Panc1 (cell line): ENCODE results near the gene MMP24OS.

Experiments used
- POLR2AphosphoS5 ChIP-seq: IDR thresholded peaks from 2 replicates; pipeline ENCODE4 v1.6.1; 2012; ENCODE audit warnings: mild to moderate bottlenecking, low read depth, low read length, moderate library complexity
- TCF7L2 ChIP-seq: IDR thresholded peaks from 2 replicates; pipeline ENCODE4 v1.6.1; 2011; ENCODE audit warnings: mild to moderate bottlenecking, low read depth, low read length, inconsistent platforms
- TF ChIP-seq, protein P1 (sequence below): fragments of 450-650 bp; IDR thresholded peaks from 2 replicates; pipeline ENCODE4 v1.5.1; 2017; ENCODE audit warnings: mild to moderate bottlenecking
- TF ChIP-seq, protein P2 (sequence below), 2 experiments: IDR thresholded peaks; 2 replicates each; pipeline ENCODE4 v1.6.1; 2011 to 2012; ENCODE audit warnings: low read depth in 2 of 2, control low read depth in 1 of 2, low read length in 1 of 2, mild to moderate bottlenecking in 1 of 2, moderate library complexity in 1 of 2; ENCODE audit not compliant: insufficient read depth in 1 of 2

- TF ChIP-seq, protein P1, sequence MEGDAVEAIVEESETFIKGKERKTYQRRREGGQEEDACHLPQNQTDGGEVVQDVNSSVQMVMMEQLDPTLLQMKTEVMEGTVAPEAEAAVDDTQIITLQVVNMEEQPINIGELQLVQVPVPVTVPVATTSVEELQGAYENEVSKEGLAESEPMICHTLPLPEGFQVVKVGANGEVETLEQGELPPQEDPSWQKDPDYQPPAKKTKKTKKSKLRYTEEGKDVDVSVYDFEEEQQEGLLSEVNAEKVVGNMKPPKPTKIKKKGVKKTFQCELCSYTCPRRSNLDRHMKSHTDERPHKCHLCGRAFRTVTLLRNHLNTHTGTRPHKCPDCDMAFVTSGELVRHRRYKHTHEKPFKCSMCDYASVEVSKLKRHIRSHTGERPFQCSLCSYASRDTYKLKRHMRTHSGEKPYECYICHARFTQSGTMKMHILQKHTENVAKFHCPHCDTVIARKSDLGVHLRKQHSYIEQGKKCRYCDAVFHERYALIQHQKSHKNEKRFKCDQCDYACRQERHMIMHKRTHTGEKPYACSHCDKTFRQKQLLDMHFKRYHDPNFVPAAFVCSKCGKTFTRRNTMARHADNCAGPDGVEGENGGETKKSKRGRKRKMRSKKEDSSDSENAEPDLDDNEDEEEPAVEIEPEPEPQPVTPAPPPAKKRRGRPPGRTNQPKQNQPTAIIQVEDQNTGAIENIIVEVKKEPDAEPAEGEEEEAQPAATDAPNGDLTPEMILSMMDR, result no peak
- TF ChIP-seq POLR2AphosphoS5, result no peak
- TF ChIP-seq, protein P2, sequence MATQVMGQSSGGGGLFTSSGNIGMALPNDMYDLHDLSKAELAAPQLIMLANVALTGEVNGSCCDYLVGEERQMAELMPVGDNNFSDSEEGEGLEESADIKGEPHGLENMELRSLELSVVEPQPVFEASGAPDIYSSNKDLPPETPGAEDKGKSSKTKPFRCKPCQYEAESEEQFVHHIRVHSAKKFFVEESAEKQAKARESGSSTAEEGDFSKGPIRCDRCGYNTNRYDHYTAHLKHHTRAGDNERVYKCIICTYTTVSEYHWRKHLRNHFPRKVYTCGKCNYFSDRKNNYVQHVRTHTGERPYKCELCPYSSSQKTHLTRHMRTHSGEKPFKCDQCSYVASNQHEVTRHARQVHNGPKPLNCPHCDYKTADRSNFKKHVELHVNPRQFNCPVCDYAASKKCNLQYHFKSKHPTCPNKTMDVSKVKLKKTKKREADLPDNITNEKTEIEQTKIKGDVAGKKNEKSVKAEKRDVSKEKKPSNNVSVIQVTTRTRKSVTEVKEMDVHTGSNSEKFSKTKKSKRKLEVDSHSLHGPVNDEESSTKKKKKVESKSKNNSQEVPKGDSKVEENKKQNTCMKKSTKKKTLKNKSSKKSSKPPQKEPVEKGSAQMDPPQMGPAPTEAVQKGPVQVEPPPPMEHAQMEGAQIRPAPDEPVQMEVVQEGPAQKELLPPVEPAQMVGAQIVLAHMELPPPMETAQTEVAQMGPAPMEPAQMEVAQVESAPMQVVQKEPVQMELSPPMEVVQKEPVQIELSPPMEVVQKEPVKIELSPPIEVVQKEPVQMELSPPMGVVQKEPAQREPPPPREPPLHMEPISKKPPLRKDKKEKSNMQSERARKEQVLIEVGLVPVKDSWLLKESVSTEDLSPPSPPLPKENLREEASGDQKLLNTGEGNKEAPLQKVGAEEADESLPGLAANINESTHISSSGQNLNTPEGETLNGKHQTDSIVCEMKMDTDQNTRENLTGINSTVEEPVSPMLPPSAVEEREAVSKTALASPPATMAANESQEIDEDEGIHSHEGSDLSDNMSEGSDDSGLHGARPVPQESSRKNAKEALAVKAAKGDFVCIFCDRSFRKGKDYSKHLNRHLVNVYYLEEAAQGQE (IDR thresholded peaks at IDR 0.05; ENCODE audit: insufficient read depth in 1 of 2, low read depth in 2 of 2, low read length in 1 of 2), result no peak
- TF ChIP-seq TCF7L2, result no peak
These were observed 25.4 kb upstream of the MMP24OS start for GRCh38 chr20:35303382-35303734.
